Uterus (tissue), 4 donors: ENCODE measurements around the gene DNAJC24. TPM values are rescaled to one million over a fixed set of nuclear protein-coding genes. Genes with fewer than 3 reads are reported as not detected.

Source experiments
- DNase-seq, 2 donors: peaks; one replicate each; pipeline ENCODE4 v3.0.0-alpha.2; 2019 to 2020
- H3K27ac ChIP-seq, 2 donors: fragments of 200-600 bp; sonication (generic); 1 replicate in 1 of 2; 2 replicates in 1 of 2; pipeline ENCODE4 v1.5.1; 2016 to 2018
- H3K27me3 ChIP-seq, 2 donors: fragments of 200-600 bp; sonication (generic); one replicate each; pipeline ENCODE4 v1.5.1; 2018 to 2019; ENCODE audit warnings: control low read depth in 1 of 2
- H3K36me3 ChIP-seq, 2 donors: fragments of 200-600 bp; sonication (generic); one replicate each; pipeline ENCODE4 v1.5.1; 2019; ENCODE audit warnings: control low read depth in 1 of 2
- H3K4me1 ChIP-seq, 2 donors: fragments of 200-600 bp; sonication (generic); one replicate each; pipeline ENCODE4 v1.5.1; 2018 to 2019; ENCODE audit warnings: control low read depth in 1 of 2
- H3K4me3 ChIP-seq, 2 donors: fragments of 200-600 bp; sonication (generic); 1 replicate in 1 of 2; 2 replicates in 1 of 2; pipeline ENCODE4 v1.5.1; 2018 to 2019; ENCODE audit warnings: mild to moderate bottlenecking in 1 of 2
- H3K9me3 ChIP-seq, 2 donors: fragments of 200-600 bp; sonication (generic); one replicate each; pipeline ENCODE4 v1.5.1; 2019; ENCODE audit warnings: control low read depth in 1 of 2
- POLR2A ChIP-seq, 2 donors: fragments of 450-650 bp; IDR thresholded peaks; one replicate each; pipeline ENCODE4 v1.6.1; 2016; ENCODE audit warnings: antibody characterized with exemption in 2 of 2, mild to moderate bottlenecking in 1 of 2, moderate library complexity in 1 of 2
- intact Hi-C: fragments of 100-400 bp; cut with DNase I; formaldehyde crosslinking; loops from one replicate; pipeline ENCODE4 v1.15.1; 2023; ENCODE audit warnings: low total_unique reads
- total RNA-seq, 4 donors: library from RNA; depleted of rRNA in 3 of 4; stranded (reverse); fragments of >200 nt in 3 of 4; gene quantifications; one replicate each; pipeline versions ENCODE4 v1.1.0 to v1.2.4, GENCODE V29; 2014 to 2023
- TF ChIP-seq, protein P1 (sequence below), 4 experiments: fragments of 200-600 bp in 2 of 4; fragments of 450-650 bp in 2 of 4; sonication (generic) in 2 of 4; IDR thresholded peaks; one replicate each; pipeline ENCODE4 v1.5.1; 2016 to 2019; ENCODE audit warnings: antibody characterized with exemption in 4 of 4, mild to moderate bottlenecking in 2 of 4, moderate library complexity in 1 of 4
- donor health status: DM: yes; HTN: yes; CAD: no.

Gene DNAJC24
- total RNA-seq, 4 donors from 2014 or later: 19.6 to 33.9 (median 23.0) TPM

- no peaks in the 10 kb centered on the region for H3K36me3 ChIP-seq
- H3K4me3 ChIP-seq: no peak overlapping the region
- no peak for TF ChIP-seq POLR2A (IDR thresholded peaks at IDR 0.05)
- TF ChIP-seq, protein P1, sequence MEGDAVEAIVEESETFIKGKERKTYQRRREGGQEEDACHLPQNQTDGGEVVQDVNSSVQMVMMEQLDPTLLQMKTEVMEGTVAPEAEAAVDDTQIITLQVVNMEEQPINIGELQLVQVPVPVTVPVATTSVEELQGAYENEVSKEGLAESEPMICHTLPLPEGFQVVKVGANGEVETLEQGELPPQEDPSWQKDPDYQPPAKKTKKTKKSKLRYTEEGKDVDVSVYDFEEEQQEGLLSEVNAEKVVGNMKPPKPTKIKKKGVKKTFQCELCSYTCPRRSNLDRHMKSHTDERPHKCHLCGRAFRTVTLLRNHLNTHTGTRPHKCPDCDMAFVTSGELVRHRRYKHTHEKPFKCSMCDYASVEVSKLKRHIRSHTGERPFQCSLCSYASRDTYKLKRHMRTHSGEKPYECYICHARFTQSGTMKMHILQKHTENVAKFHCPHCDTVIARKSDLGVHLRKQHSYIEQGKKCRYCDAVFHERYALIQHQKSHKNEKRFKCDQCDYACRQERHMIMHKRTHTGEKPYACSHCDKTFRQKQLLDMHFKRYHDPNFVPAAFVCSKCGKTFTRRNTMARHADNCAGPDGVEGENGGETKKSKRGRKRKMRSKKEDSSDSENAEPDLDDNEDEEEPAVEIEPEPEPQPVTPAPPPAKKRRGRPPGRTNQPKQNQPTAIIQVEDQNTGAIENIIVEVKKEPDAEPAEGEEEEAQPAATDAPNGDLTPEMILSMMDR (IDR thresholded peaks at IDR 0.05): no peak
- no peak for DNase-seq
- H3K9me3 ChIP-seq: no peaks in the 10 kb centered on the region
- H3K27ac ChIP-seq: no peak overlapping the region
- H3K4me1 ChIP-seq: no peaks in the 10 kb centered on the region
- intact Hi-C loops: no loop called here
- no peaks in the 10 kb centered on the region for H3K27me3 ChIP-seq
Measured at GRCh38 chr11:31445621-31446020, 76.0 kb downstream of the DNAJC24 start.

DNA sequence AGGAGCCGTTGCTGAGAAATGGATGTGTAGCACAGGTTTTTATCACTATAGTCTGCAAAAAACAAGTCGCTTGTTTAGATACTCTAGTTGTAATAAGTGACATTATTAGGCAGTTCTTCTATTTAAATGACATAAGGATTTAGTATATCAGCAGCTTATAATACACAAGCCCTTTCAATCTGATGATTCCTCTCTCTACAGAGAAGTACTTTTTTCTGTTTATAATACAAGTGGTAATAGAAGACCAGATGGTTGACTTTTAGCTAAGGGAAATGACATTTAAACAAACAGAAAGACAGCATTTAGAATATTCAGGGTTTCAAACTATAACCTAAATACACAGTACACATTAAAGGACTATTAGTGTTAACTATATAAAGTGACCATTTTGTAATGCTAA, 79.4 kb downstream of the DNAJC24 start:
- H3K36me3 ChIP-seq: no peaks in the 10 kb centered on the region
- intact Hi-C loops: no loop called here
- TF ChIP-seq, protein P1 (IDR thresholded peaks at IDR 0.05): no peak
- no peak for TF ChIP-seq POLR2A (IDR thresholded peaks at IDR 0.05)
- no peaks in the 10 kb centered on the region for H3K4me1 ChIP-seq
- no peak overlapping the region for H3K4me3 ChIP-seq
- H3K27me3 ChIP-seq: no peaks in the 10 kb centered on the region
- no peaks in the 10 kb centered on the region for H3K9me3 ChIP-seq
- no peak for DNase-seq
- H3K27ac ChIP-seq: no peak overlapping the region

DNA sequence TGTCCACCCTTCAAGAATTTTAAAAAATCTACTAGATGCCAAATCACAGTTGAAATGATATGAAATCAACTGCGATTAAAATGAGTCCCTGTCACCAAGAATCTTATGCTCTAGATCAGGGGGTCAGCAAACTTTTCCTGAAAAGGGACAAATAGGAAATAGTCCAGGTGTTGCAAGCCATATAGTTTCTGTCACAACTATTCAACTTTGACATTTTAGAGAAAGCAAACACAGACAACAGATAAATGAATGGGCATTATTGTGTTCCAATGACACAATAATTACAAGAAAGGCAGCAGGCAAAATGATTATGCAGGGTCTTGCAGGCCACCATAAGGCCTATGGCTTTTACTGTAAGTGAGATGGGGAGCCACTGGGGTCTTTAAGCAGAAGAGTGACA, 81.2 kb downstream of the DNAJC24 start:
- Histone ChIP-seq H3K4me3 (no peak overlapping the region), H3K36me3 (no peaks in the 10 kb centered on the region), H3K4me1 (no peaks in the 10 kb centered on the region), H3K27me3 (no peaks in the 10 kb centered on the region), H3K9me3 (no peaks in the 10 kb centered on the region), H3K27ac (no peak overlapping the region)
- TF ChIP-seq POLR2A (IDR thresholded peaks at IDR 0.05): no peak
- TF ChIP-seq, protein P1 (IDR thresholded peaks at IDR 0.05): no peak
- DNase-seq: no peak
- intact Hi-C loops: no loop called here

DNA sequence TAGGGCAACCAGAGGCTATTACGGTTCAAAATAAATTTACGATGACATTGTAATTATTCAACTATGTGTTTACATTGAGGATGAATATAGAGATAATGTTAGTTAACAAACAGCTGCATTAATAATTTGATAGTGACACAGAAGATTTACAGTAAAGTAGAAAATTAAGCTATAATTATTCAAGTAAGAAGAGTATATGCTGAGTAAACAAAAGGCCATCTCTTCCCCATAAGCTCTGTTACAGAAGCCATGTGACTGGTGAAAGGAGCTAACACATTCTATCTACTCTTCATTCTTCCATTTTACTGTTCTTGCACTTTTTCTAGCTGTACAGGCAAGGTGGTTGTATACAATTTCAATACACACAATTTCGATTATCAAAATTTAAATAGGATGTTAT, 85.5 kb downstream of the DNAJC24 start:
- H3K27ac ChIP-seq: no peak overlapping the region
- no peaks in the 10 kb centered on the region for H3K36me3 ChIP-seq
- TF ChIP-seq, protein P1 (IDR thresholded peaks at IDR 0.05): no peak
- TF ChIP-seq POLR2A (IDR thresholded peaks at IDR 0.05): no peak
- no peaks in the 10 kb centered on the region for H3K27me3 ChIP-seq
- intact Hi-C loops: no loop called here
- H3K4me1 ChIP-seq: no peaks in the 10 kb centered on the region
- no peaks in the 10 kb centered on the region for H3K9me3 ChIP-seq
- H3K4me3 ChIP-seq: no peak overlapping the region
- no peak for DNase-seq

DNA sequence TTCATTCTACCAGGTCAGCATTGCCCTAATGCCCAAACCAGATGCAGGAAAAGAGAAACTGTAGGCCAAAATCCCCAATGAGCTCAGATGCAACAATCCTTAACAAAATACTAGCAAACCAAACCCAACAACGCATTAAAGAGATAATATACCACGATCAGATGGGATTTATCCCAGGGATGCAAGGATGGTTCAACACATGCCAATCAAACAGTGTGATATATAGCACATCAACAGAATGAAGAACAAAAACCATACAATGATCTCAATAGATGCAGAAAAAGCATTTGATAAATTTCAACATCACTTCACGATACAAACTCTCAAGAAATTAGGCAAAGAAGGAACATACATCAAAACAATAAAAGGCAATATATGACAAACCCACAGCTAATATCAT, 94.8 kb downstream of the DNAJC24 start:
- no peaks in the 10 kb centered on the region for H3K36me3 ChIP-seq
- H3K27ac ChIP-seq: no peak overlapping the region
- intact Hi-C loops: no loop called here
- H3K4me3 ChIP-seq: no peak overlapping the region
- DNase-seq: no peak
- TF ChIP-seq POLR2A (IDR thresholded peaks at IDR 0.05): no peak
- TF ChIP-seq, protein P1 (IDR thresholded peaks at IDR 0.05): no peak
- no peaks in the 10 kb centered on the region for H3K4me1 ChIP-seq
- peaks cover 0 to 4% of the 10 kb centered on the region in 2 donors for H3K9me3 ChIP-seq
- no peaks in the 10 kb centered on the region for H3K27me3 ChIP-seq
